Lower lobe of right lung (tissue), 2 donors: Measurements from ENCODE around the gene SSTR4. TPM values are rescaled to one million over a fixed set of nuclear protein-coding genes. Genes with fewer than 3 reads are reported as not detected.

Experiments used
- ATAC-seq, 2 donors: fragments of 200-7000 bp; cut with Tn5 transposase; one replicate each; pipeline ENCODE4 v1.9.1; 2020 to 2022; ENCODE audit warnings: mild to moderate bottlenecking in 2 of 2, moderate library complexity in 2 of 2
- DNase-seq: peaks from one replicate; pipeline ENCODE4 v3.0.0-alpha.2; 2020
- H3K27ac ChIP-seq: fragments of 200-600 bp; one replicate; pipeline ENCODE4 v1.8.0; 2022
- H3K27me3 ChIP-seq: fragments of 200-600 bp; one replicate; pipeline ENCODE4 v1.8.0; 2022; ENCODE audit warnings: low read depth
- H3K36me3 ChIP-seq: fragments of 200-600 bp; one replicate; pipeline ENCODE4 v1.8.0; 2022; ENCODE audit warnings: mild to moderate bottlenecking
- H3K4me1 ChIP-seq: fragments of 200-600 bp; one replicate; pipeline ENCODE4 v1.8.0; 2022
- H3K4me3 ChIP-seq: fragments of 200-600 bp; one replicate; pipeline ENCODE4 v1.8.0; 2022; ENCODE audit warnings: mild to moderate bottlenecking
- H3K9me3 ChIP-seq: fragments of 200-600 bp; one replicate; pipeline ENCODE4 v1.8.0; 2022
- CTCF ChIP-seq: fragments of 200-600 bp; IDR thresholded peaks from one replicate; pipeline ENCODE4 v1.8.0; 2022; ENCODE audit warnings: antibody characterized with exemption, mild to moderate bottlenecking
- intact Hi-C: fragments of 100-400 bp; cut with DNase I; formaldehyde crosslinking; loops from one replicate; pipeline ENCODE4 v1.11.0; 2022
- total RNA-seq: library from RNA; stranded (reverse); fragmentation: NEBNext Ultra II Directional; extraction: Animal tissue kit (Norgen Biotek cat#: 25700); gene quantifications from one replicate; pipeline ENCODE4 v1.2.1, GENCODE V29; 2021
- donor health status: DM: no; HTN: yes; CAD: no; lungs with severe emphysema.

Gene SSTR4
- total RNA-seq, 1 donor from 2014 or later: 0.35 TPM

GRCh38 chr20:23071398-23071797, 36.3 kb downstream of the SSTR4 start:
- Histone ChIP-seq H3K36me3 (no peaks in the 10 kb centered on the region), H3K27ac (no peak overlapping the region), H3K9me3 (no peaks in the 10 kb centered on the region), H3K4me1 (no peaks in the 10 kb centered on the region), H3K27me3 (no peaks in the 10 kb centered on the region), H3K4me3 (no peak overlapping the region)
- ATAC-seq: no peak
- DNase-seq: no peak
- no peak for TF ChIP-seq CTCF
- intact Hi-C loops: no loop called here

- Histone ChIP-seq H3K4me1 (no peaks in the 10 kb centered on the region), H3K9me3 (no peaks in the 10 kb centered on the region), H3K27me3 (no peaks in the 10 kb centered on the region), H3K36me3 (no peaks in the 10 kb centered on the region), H3K27ac (no peak overlapping the region), H3K4me3 (no peak overlapping the region)
- intact Hi-C loops: no loop called here
- DNase-seq: no peak
- no peak for ATAC-seq
- no peak for TF ChIP-seq CTCF
Measured at GRCh38 chr20:23071996-23072395, 36.9 kb downstream of the SSTR4 start.

- DNase-seq (no peak), ATAC-seq (no peak)
- Histone ChIP-seq H3K4me1 (no peaks in the 10 kb centered on the region), H3K9me3 (no peaks in the 10 kb centered on the region), H3K4me3 (no peak overlapping the region), H3K27ac (no peak overlapping the region), H3K27me3 (no peaks in the 10 kb centered on the region), H3K36me3 (no peaks in the 10 kb centered on the region)
- intact Hi-C loops: no loop called here
- no peak for TF ChIP-seq CTCF
Measured at GRCh38 chr20:23072892-23073586, 37.9 kb downstream of the SSTR4 start.

- no peaks in the 10 kb centered on the region for H3K27me3 ChIP-seq
- H3K4me1 ChIP-seq: peaks cover 6% of the 10 kb centered on the region
- no peak overlapping the region for H3K4me3 ChIP-seq
- DNase-seq: no peak
- no peaks in the 10 kb centered on the region for H3K36me3 ChIP-seq
- no peak for TF ChIP-seq CTCF
- no peak for ATAC-seq
- intact Hi-C loops: no loop called here
- H3K9me3 ChIP-seq: no peaks in the 10 kb centered on the region
- H3K27ac ChIP-seq: no peak overlapping the region
Measured at GRCh38 chr20:23074052-23074451, 38.9 kb downstream of the SSTR4 start.

- no peak overlapping the region for H3K27ac ChIP-seq
- H3K4me1 ChIP-seq: peaks cover 21% of the 10 kb centered on the region
- H3K9me3 ChIP-seq: no peaks in the 10 kb centered on the region
- intact Hi-C loops: no loop called here
- no peaks in the 10 kb centered on the region for H3K36me3 ChIP-seq
- ATAC-seq (no peak), DNase-seq (no peak)
- no peaks in the 10 kb centered on the region for H3K27me3 ChIP-seq
- no peak for TF ChIP-seq CTCF
- H3K4me3 ChIP-seq: no peak overlapping the region
Measured at GRCh38 chr20:23077277-23077676, 42.2 kb downstream of the SSTR4 start.
